Raji (cell line): ENCODE results near the gene IGLL5.

Experiments used
- POLR2A ChIP-seq: IDR thresholded peaks from 2 replicates; pipeline ENCODE4 v1.6.1; 2011; ENCODE audit warnings: low read depth, low read length, control low read depth; ENCODE audit not compliant: insufficient read depth

The IGLL5 gene

DNA sequence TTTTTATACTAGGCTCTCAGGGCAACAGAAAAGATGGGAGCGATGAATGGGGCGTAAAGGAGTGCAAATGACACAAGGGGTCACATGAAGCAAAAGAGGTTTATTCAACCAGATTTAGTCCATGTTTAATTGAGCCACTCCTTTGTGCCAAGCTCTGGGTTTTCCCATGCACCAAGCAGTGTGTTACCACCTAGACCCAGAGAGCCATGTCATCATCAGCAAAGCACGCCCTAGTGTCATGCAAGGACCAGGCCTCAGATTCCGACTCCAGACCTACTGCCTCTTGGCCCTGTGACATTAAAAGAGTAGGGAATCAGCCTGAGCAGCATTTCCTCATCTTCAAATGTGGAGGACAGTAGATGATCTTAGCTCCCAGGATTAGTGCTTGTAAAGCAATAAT is 1.1 kb upstream of the IGLL5 start:
- TF ChIP-seq POLR2A: peak; percentile 32; the same call in 1 of the 2 replicates

DNA sequence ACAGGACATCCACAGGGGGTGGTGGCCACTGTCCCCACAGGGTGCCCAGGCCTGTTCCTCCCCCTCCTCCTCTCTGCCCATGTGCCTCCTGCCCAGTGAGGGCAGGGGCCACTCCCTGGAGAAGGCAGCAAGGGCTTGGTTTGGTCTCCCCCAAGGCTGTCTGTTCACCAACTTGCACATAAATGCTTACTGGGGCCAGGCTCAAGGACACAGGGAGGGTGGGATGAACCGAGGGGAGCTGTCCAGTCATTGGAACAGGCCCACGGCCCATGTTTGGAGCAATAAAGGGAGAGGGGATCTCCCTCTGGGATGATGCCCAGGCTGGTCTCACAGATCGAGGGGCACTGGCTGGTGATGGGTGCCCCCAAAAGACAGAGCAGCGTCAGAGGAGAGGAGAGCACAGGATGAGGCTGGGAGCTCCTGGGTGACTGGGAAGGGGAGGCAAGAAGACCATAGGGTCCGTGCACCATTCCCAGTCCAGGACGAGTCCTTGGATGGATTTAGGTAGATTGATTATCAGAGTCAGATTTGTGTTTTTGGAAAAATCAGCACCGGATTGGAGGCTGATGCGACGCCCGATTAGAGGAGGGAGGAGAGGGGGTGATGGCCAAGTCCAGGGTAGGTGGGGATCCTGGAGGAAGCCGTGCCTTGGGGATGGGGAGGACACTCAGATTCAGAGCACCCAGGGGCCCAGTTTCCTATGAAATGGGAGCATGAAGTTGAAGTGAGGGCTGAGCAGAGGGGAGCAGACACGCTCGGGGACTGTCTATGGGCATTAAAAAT is 1.1 kb downstream of the IGLL5 start:
- peak; percentile 47; the same call in 1 of the 2 replicates for TF ChIP-seq POLR2A

DNA sequence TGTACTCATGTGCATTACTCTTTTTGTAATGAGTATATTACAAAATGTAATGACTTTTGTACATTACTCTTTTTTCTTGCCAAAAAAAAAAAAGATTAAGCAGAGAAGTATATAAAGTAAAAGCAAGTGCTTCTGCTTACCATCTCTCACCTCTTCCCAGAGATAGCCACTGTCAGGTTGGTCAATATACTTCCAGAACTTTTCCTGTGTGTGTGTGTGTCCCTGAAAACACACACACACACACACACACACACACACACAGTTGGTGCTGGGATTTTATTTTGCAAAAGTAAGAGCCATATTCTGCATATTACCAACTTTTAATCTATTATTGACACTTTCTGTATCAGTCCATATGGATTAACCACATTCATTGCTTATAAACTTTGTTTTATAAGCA is 2.5 kb downstream of the IGLL5 start:
- TF ChIP-seq POLR2A: peak; percentile 17; the same call in 1 of the 2 replicates

DNA sequence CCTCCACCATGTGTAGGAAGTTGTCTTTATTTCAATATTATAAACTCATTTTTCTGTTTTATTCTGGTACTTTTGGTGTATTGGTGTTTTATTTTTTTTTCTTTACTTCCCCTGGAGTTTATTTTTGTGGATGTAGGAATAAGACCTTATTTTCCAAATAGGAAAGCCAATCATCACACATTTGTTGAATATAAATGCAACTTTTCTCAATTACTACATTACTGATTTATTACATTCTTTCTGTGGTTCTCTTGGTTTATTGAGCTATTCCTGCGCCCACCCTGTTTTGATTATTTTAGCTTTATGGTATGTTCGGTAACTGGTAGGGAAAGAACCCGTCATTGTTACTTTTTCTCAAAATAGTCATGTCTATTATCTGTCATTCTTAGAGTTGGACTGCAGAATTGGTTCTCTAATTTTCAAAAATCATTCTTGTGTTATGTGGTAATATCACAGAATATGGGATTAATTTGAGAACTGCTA is 3.6 kb downstream of the IGLL5 start:
- no peak for TF ChIP-seq POLR2A

DNA sequence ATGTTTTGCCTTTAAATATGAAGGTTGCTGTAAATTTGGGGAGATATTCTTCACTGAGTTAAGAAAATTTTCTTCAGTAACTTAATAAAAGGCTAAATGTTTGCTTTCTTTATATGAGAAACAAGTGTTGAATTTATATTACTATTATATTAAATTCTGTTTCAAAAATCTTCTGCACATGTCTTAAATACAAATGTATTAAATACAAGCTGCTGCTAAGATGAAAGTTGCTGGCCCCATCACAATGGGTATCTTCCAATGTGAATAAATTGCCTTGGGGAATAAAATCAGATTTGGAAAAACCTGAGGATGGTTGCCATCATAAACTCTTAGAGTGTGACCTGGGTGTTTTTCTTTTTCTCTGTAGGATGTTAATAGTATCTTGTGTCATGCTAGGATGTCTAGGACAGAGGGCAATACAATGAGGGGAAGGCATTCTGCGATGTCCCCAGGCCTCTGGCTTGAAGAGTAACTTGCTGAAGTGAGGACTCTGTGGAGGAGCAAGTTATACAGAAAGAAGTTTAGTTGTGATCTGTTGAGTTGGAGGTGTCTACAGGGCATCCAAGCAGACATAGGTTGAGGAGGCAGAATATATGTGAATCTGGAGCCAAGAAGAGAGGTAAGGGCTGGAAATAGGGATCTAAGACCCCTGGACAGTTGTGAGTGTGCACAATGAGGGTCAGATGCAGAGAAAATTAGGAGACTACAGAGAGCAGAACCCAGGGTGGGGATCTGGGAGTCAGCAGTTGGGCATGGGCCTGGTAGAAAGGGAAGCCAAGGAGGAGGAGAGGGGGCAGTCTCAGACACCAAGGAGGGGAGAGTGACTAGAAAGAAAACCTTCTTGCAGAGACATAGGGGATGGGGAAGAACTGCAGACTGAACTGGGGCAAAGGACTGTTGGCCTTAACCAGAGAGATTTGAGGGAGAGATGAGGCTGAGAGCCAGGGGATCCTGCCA is 4.8 kb downstream of the IGLL5 start:
- TF ChIP-seq POLR2A: no peak

DNA sequence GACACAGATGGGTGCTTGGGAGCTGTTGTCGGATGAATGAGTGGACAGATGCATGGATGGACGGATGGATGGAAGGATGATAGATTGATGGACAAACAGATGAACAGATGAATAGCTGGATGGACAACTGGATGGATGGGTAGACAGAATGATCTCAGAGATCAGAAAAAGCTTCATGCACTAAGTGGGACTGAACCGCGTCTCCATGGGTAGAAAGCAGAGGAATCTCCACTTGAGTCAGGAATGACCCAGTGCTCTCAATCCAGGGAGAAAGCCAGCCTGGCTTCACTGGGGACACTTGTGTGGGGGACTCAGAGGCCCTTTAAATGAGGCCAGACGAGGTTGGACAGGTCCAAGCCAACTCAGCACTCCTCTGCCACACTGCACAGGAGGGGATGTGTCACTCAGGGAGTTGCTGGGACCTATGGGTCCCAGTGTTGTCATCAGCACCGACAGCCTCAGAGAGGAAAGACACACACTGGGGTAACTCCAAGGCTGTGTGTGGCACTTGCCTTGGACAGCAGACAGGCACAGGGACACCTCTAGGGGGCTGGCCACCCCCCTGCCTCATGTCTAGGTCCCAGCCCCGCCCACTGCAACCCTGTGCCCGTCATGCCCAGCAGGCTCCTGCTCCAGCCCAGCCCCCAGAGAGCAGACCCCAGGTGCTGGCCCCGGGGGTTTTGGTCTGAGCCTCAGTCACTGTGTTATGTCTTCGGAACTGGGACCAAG is 5.6 kb downstream of the IGLL5 start:
- TF ChIP-seq POLR2A: peak; percentile 88

DNA sequence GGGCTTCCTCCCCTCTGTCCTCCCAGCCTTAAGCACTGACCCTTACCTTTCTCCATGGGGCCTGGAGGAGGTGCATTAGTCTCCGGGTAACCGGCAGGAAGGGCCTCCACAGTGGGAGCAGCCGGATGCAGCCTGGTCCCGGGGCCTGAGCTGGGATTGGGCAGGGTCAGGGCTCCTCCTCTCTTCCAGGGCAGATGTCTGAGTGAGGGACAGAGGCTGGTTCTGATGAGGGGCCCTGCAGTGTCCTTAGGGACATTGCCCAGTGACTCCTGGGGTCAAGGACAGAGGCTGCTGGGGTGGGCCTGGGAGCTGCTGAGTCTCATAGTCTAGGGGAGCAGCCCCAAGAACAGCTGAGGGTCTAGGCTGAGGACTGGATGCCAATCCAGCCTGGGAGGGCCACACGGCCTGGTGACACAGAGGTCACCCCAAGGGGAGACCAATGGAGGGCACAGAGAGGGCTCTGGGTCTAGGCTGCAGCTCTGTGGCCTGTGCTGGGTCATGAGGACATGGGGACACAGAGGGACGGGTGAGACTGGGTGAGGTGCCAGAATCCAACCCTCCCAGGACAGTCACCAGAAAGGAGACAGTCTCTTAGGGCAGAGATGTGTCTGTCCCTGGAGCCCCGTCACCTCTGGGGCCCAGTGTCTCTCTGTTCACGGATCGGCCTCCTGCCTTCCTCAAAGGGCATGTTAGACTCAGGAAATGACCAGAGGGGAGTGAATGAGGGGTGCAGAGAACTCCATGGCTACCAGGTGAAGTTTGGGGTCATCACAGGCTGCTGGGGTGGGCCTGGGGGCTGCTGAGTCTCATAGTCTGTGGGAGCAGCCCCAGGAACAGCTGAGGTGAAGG is 6.5 kb downstream of the IGLL5 start:
- TF ChIP-seq POLR2A: no peak

DNA sequence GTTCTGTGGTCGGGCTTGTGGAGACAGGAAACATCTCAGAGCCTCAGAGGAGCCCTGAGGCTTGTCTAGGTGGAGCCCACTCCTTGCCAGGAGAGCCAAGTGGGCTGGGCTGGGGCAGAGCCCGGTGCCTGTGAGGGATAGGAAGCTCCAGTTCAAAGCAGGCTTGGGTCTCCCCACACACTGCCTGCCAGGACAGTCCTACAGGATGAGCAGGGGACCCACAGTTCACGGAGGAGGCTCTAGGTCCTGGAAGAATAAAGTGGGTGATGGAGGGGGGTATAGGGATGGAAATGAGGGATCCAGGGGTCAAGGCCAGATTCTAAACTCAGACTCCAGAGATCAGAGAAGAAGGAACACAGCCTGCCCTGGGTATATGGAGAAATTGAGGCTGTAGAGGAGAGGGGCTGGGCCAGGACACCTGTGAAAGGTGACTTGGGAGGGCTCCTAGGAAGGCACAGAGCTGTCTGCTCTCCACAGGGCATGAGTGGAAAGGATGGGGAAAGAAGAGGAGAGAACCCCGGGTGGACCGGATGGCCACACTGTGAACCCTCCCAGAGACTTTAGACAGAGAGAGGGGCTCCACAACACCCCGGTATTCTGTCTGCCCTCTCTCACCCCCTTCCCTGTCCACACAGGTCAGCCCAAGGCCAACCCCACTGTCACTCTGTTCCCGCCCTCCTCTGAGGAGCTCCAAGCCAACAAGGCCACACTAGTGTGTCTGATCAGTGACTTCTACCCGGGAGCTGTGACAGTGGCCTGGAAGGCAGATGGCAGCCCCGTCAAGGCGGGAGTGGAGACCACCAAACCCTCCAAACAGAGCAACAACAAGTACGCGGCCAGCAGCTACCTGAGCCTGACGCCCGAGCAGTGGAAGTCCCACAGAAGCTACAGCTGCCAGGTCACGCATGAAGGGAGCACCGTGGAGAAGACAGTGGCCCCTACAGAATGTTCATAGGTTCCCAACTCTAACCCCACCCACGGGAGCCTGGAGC is 7.4 kb downstream of the IGLL5 start:
- TF ChIP-seq POLR2A: peak; percentile 27; the same call in 1 of the 2 replicates

DNA sequence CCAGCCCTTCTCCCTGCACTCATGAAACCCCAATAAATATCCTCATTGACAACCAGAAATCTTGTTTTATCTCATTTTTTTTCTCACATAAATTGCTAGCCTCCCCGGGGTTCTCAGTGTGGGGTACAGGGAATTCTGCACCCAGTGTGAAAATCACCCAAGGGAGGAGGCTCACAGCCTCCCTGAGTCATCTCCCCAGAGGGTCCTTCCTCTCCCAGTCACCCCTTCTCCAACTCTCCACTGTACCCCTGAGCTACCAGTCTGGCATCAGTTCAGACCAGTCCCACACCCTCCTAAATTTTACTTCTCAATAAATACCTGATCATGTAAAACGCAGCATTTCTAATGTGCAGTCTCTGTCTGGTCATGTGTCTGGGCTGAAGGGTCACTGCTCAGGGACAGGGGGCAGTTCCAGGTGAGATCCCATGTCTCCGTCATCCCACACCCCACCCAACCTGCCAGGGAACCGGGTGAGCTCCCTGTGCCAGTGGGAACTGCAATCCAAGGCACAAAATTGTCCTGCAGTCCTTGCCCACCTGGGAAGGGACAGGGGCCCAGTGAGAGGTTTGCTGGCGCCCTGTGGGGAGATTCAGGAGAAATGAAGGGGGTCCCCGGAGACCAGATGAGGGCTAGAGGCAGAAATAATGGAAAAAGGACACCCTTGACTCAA is 8.3 kb downstream of the IGLL5 start:
- TF ChIP-seq POLR2A: no peak

DNA sequence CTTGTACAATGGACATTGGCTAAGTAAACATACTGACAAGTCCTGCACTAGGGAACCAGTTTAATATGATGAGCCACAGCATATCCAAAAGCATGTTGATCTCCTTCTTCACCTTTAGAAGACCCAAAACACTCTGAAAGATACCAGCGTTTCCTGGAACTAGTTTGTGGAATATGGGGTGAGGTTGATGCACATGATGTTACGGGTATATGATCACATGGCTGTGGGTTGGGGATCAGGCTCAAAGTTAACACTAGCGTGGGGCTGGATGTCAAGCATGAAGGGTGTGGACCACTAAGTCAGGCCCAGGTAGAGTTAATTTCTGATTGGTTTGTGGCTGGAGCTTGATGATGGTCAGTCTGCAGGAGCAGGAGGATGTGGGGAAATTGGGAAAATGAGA is 9.0 kb downstream of the IGLL5 start:
- TF ChIP-seq POLR2A: 0 out of 2 replicates have a peak, but pooled peaks have one; percentile 4

DNA sequence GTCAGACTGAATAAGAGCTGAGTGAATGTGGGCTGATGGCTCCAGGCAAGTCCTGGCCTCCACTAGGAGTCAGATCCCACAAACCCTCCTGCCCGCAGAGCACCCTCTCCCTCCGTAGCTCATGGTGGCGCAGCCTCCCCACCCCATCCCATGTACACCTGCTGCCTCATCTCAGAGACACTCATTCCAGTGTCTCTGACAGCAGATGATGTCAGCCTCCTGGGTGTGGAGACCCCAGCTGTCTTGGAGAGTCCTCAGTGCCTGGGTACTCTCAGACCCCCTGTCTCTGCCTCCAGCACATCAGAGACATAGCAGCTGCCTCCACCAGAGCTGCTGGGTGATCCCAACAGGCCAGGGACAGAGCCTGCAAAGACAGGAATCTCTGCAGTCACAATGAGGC is 9.5 kb downstream of the IGLL5 start:
- TF ChIP-seq POLR2A: 0 out of 2 replicates have a peak, but pooled peaks have one; percentile 6

DNA sequence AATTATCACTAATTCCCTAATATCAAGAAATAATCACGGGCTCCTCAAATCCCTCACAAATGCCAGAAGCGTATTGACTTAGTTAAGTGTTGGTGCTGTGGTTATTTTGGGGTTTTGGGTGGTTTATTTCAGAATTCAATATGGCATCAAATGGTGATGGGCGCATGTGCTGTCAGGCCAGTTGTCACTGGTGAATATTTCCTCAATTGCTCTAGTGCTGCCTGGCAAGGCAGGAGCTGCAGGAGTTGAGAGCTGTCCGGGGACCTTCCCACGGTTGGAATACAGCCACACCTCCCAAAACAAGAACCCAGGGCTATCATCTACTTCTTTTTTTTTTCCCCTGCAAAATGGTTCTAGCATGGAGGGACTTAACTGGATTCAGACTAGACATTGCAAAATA is 10.3 kb downstream of the IGLL5 start:
- TF ChIP-seq POLR2A: no peak
